ENCODE measurements around the gene TPBGL.
A peak's percentile ranks its signal among the peaks of the same experiment; 100 is the strongest.

TPBGL gene

GRCh38 chr11:75246671-75247350 lies 6.2 kb downstream of the TPBGL start:
- no peak for DNase-seq

GRCh38 chr11:75248924-75249256 lies 8.3 kb downstream of the TPBGL start:
- no peak for DNase-seq

DNA sequence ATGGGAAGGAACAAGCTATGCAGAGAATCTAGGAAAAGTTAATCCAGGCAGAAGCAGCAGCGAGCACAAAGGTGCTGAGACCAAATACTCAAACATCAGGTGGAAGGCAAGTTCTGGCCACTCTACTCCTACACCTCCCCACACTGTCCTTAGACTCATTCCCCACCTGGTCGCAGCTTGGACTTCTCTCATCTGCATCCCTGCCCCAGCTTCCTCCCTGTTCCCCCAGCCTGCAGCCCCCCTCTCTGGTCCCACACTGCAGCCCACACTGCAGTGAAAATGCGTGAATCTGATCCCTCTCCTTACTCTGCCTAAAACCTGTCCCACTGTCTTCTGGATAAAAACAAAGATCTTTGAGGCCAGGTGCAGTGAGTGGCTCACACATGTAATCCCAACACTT lies 9.1 kb downstream of the TPBGL start:
- DNase-seq, result no peak

DNA sequence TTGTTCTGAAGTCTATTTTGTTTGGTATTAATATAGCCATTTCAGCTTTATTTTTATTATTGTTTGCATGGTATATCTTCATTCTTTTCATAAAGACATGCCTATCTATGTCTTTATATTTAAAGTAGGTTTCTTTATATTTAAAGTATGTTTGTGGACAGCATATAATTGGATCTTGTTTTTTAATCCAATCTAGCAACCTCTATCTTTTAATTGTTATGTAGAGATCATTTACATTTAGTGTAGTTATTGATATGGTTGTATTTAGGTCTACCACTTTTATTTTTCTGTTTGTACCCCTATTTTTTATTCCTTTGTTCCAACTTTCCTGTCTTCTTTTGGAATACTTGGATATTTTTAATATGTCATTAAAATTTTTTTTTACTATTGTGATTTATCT lies 13.8 kb downstream of the TPBGL start:
- DNase-seq, result no peak

DNA sequence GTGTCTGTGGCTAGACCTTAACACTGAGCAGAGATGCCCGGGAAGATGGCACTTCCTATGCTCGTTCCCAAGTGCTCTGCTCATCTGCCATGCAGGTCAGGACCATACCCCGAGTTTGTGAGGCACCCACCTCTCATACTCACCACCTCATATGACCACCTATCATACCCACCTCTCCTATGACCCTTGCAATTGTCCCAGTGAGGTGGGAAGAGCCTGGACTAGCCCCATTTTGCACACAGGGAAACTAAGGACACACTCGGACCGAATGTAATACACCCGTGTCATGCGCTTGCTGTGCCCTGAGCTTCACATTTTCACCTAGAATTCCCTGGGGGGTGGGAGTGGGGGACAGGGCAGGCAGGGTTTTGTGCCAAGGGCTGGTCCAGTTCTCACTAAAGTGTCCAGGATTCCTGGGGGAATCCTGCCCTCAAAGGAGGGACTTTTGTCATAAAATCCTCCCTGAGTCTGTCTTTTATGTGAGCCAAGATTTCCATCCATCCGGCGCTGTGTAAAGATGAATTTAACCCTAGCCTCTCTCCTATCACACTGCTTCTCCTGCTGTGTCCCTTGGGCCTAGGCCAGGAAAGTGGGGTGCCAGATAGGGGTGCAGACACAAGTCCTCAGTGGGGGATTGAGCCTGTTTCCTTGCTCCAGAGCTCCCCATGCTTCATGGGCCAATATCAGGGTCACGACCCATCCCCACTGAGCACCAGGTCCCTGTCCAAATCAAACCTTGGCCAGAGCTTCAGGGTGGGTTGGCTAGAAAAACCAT lies 20.0 kb downstream of the TPBGL start:
- DNase-seq, result no peak

DNA sequence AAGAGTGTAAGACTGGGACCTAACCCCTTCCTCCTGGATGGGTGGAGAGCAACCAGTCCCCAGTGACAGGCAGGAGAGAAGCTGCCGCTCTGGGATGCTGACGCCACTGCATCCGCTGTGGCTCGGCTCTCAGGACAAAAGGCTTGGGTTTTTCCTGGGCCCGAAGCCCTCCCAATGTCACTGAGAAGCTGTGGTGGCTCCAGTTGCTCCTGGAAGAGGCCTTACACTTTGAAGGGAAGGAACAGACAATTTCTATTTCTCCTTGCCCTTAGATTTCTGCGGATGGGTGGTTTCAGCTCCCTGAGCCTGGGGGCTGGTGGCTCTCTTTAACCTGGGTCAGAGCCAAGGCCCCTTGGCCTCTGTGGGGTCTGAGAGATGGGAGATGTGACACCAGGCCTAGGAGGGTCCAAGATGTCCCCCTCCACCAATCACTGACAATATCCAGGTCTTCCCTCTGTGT lies 21.4 kb downstream of the TPBGL start:
- no peak for DNase-seq

- DNase-seq, result no peak
These were observed 21.9 kb downstream of the TPBGL start for GRCh38 chr11:75262436-75262835.

DNA sequence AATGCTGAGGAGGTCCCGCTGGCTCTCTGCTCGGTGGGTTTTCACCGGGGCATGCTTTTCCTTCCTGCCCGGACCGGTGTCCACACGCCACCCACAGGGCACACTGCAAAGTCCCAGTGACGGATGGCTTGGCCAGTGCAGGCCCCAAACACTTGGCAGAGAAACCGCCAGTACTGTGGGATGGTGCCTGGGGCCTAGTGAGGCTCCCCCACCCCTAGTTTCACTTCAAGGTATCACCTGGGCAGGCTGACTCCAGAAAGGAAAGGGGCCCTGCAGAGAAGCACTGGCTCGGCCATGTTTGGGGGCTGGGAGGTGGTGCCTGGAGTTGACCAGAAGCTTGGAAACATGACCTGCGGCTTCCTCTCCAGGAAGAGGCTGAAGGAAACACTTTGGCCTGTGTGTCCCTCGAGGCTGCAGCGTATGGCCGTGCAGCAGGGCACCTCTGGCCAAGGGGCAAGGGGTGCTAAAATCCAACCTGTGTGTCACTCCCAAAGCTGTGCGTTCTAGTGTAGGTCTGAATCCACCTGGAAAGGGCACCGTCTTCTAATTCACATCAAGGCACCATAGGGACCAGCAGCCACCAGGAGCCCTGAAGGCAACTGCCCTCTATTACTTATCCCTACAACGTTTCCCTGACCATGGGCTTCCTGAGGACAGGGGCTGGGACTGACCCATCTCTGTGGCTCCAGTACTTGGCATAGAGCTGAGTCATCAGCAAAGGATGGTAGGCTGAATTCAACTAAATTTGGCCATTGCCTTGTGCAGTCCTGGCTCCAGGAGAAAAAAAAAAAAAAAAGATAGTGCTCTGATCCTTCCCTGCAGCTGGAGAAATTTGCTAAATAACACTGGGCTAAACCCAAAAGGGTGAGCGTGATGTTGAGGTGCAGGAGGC lies 22.6 kb downstream of the TPBGL start:
- DNase-seq, result no peak

GRCh38 chr11:75263944-75264349 lies 23.4 kb downstream of the TPBGL start:
- peak in 1 of 2 donors; percentile 16 for DNase-seq

- no peak for DNase-seq
These were observed 23.8 kb downstream of the TPBGL start for GRCh38 chr11:75264356-75264755.

GRCh38 chr11:75264971-75265370 lies 24.4 kb downstream of the TPBGL start:
- DNase-seq, result no peak

DNA sequence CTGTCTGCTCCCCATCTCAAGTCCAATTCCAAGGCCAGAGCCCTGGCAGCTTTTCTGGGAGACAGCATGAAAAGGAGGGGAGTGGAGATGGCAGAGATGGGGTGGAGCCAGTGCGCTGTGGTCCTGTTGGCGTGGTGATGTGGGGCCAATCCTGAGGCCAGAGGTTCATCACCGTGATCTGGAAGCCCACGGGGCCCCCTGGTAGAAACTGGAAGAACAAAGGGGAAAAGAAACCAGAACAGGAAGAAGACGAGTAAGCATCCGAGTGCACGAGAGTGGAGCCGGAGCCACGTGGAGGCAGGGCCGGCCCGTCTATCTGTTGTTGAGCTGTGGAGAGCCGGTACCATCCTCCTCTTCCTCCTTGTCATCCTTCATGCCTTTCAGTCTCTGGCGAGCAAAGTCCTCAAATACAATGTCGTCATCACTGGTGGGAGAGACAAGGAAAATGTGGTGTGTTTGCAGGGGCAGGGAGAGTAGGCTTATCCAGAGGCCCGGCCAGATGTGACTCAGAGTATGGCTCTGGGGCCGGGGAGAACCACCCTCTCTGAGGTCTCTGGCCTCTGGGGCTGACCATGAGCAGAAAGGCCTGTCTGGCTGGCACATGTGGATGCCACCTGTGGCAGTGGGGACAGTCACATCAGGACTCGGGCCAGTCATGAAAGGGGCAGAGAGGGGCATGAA lies 25.4 kb downstream of the TPBGL start:
- no peak for DNase-seq

- no peak for DNase-seq
These were observed 26.8 kb downstream of the TPBGL start for GRCh38 chr11:75267171-75267970.

GRCh38 chr11:75268626-75269366 lies 28.2 kb downstream of the TPBGL start:
- DNase-seq, result no peak

- no peak for DNase-seq
These were observed 28.7 kb downstream of the TPBGL start for GRCh38 chr11:75269367-75269660.

DNA sequence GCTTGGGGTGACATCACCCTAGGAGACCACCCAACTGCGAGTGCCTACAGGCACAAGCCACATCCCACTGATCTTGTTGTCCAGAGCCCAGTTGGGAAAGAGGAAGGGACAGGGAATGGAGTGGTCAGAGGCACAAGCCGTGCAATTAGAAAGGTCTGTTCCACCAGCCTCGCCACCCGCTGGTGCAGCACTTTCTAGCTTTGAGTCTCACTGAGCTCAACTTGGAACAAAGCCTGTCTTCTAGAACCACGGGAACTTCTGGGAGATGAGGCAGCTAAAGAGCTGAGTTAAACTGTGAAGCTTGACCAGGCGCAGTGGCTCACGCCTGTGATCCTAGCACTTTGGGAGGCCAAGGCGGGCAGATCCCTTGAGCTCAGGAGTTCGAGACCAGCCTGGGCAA lies 29.3 kb downstream of the TPBGL start:
- DNase-seq, result no peak

- DNase-seq, result peak; percentile 15 to 51
These were observed 30.4 kb downstream of the TPBGL start for GRCh38 chr11:75270896-75271418.

DNA sequence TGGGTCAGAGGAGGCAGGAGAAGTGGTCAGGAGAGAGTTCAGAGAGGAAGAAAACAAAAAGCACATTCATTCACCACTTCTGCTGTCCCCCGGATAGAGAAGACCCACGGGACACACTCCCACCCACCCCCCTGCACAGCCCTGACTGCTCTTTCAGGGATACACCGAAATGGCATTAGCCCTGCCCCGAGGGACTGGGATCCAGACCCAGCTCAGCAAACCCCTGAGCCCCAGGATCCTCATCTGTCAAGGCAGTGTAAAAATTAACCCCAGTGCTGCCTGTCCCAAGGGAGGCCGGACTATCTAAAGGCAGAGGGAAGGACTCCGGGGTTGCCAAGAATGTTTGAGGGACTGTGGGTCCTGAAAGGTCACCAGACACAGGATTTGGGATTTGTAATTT lies 31.2 kb downstream of the TPBGL start:
- no peak for DNase-seq

GRCh38 chr11:75272391-75272790 lies 31.8 kb downstream of the TPBGL start:
- DNase-seq, result no peak

DNA sequence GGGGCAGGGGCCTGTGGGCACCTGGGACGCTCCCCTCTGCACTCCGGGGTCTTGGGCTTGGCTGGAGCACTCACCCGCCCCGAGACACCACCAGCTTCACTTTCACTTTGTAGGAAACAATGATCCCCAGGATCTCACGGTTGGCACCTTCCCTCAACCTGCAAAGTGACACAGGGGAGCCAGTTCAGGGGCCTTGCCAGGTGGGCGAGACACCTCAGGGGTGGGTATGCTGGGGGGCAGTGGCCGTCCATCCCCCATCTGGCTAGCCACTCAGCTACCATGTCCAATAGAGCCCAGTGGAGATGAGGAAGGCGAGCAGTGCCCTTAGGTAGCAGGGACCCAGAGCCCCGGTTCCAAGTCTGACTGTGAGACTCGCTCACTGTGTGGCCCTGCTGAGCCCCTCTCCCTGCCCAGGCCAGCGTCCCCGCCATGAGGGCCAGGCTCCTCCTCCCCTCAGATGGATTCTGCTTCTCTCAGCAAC lies 32.3 kb downstream of the TPBGL start:
- no peak for DNase-seq

All from CD4-positive, alpha-beta T cell treated with Interferon alpha-2 for 1 hour (primary cell).